ENCODE results near the gene SSC5D. TPM values are rescaled to one million over a fixed set of nuclear protein-coding genes. Genes with fewer than 3 reads are reported as not detected.

SSC5D gene
- total RNA-seq, 2 donors from 2014 or later = 2.2 to 7.4 TPM

DNA sequence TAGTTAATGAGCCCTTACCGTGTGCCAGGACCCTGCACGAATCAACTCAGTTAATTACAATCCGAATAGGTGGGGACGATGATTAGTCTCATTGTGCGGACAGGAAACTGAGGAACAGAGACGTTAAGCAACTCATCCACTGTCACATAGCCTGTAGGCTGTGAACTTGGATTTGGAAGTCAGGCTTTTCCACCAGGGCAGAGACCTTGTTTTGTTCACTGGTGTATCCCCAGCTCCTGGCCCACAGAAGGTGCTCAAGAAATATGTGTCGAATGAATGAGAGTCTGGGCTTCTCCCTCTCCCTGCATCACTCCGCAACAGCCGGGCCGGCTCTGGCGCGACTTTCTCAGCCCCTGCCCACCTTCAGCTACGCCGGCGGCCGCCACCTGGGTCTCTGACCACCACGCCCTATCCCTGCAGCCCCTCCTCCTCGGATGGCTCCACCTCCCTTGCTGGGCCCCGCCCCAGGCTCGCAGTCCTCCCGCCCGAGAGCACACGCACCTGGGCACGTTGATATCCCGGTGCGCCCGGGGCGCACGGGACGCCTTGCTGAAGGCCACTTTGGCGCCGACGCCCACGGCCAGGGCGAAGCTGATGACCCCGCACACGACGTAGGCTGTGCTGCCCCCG is 46.4 kb upstream of the SSC5D start:
- Histone ChIP-seq H3K27me3 (peaks cover 44% of the 10 kb centered on the region), H3K9ac (ENCODE audit: low read depth in 2 of 2, low read length in 2 of 2) (no peak overlapping the region), H3K27ac (no peak overlapping the region), H3K36me3 (no peaks in the 10 kb centered on the region), H3K4me1 (no peaks in the 10 kb centered on the region), H3K4me3 (no peak overlapping the region), H3K9me3 (no peaks in the 10 kb centered on the region)
- TF ChIP-seq, protein P1, sequence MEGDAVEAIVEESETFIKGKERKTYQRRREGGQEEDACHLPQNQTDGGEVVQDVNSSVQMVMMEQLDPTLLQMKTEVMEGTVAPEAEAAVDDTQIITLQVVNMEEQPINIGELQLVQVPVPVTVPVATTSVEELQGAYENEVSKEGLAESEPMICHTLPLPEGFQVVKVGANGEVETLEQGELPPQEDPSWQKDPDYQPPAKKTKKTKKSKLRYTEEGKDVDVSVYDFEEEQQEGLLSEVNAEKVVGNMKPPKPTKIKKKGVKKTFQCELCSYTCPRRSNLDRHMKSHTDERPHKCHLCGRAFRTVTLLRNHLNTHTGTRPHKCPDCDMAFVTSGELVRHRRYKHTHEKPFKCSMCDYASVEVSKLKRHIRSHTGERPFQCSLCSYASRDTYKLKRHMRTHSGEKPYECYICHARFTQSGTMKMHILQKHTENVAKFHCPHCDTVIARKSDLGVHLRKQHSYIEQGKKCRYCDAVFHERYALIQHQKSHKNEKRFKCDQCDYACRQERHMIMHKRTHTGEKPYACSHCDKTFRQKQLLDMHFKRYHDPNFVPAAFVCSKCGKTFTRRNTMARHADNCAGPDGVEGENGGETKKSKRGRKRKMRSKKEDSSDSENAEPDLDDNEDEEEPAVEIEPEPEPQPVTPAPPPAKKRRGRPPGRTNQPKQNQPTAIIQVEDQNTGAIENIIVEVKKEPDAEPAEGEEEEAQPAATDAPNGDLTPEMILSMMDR (IDR thresholded peaks at IDR 0.05) = no peak
- DNase-seq = no peak
- intact Hi-C loops (cut with DNase I) = no loop called here

DNA sequence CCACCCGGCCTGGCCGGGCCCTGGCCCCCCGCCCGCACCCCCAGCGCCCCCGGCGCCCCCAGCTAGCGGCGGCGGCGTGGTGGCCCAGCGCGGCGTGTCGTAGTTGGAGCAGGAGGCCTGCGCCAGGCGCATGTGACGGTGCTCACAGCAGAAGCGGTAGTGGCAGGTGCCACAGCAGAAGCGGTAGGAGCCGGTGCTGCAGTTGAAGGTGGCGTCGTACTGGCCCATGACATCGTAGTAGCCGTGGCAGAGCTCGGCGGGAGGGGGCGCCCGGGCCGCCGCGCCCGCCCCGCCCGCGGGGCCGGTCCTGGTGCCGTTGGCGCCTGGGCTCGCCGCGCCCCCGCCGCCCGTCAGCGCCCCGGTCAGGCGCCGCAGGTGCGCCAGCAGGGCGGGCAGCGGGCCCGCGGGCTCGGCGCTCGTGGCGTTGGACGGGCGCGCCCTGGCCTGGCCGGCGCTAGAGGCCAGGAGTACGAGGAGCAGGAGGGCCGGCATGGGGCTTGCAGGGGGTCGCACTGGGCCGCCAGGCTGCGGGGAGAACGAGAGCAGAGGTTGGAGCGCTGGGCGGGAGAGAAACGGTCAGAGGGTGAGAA is 45.8 kb upstream of the SSC5D start:
- Histone ChIP-seq H3K4me1 (no peaks in the 10 kb centered on the region), H3K27me3 (peaks cover 44% of the 10 kb centered on the region), H3K9ac (ENCODE audit: low read depth in 2 of 2, low read length in 2 of 2) (no peak overlapping the region), H3K27ac (no peak overlapping the region), H3K9me3 (no peaks in the 10 kb centered on the region), H3K36me3 (no peaks in the 10 kb centered on the region), H3K4me3 (no peak overlapping the region)
- TF ChIP-seq, protein P1 (IDR thresholded peaks at IDR 0.05) = no peak
- intact Hi-C loops (cut with DNase I) = no loop called here
- DNase-seq = no peak

DNA sequence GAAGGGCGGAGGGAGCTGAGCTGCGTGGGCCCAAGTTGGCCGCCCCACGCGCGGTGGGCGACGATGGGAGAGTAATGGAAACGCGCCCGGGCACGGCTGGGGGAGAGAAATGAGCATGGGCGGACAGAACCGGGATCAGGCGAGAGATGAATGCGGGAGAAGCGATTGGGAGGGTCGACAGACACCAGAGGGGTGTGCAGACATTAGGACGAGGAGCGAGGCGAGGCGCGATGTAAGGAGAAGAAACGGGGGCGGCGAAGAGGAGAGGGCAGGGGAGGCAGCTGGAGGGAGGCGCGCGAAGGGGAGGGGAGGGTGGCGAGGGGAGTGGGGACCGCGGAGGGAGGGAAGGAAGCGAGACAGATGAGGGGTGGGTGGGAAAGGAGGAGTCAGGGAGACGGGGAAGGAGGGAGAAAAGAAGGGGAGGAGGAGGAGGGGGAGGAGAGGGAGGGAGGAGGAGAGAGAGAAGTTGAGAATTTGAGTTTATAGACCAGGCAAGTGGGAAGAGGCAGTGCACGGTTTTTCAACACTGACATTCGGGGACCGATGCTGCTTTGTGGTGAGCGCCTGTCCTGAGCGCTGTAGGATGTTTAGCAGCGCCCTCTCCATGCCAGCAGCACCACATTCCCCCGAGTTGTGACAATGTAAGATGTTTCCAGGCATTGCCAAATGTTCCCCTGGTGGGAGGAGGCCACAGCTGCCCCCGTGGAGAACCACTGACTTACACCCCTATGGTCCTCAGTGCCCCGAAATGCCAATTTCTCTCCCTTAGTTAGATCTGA is 45.0 kb upstream of the SSC5D start, which contains the start of gene SHISA7:
TSS of gene SHISA7 (minus strand) at position 256 of the 779 bp plus-strand sequence. CDS start 437 bp downstream, outside the sequence.
- no peak for DNase-seq
- Histone ChIP-seq H3K4me1 (no peaks in the 10 kb centered on the region), H3K4me3 (no peak within 1 kb of the TSS)

DNA sequence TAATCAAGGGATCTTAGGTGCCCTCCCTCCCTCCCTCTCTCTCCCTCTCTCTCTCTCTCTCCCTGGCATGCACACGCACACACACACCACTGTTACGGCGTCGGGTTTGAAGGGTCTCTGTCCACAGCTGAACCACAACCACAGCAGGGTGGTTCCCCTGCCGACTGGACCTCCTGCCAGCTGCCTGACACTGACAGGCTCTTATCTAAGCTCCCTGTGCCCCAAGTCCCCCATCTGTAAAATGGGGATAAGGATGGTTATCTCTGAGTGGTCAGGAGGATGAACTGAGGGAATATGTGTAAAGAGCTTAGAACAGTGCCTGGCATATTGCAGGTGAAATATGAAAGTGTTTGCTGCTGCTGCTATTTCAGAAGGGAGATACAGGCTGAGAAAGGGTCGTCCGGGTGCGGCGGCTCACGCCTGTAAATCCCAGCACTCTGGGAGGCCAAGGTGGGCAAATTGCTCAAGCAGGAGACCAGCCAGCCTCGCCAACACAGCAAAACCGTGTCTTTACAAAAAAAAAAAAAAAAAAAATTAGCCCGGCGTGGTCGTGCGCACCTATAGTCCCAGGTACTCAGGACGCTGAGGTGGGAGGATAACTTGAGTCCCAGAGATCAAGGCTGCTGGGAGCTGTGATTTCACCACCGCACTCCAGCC is 44.3 kb upstream of the SSC5D start:
- TF ChIP-seq, protein P1 (IDR thresholded peaks at IDR 0.05) = no peak
- H3K4me3 ChIP-seq = no peak overlapping the region
- intact Hi-C loops (cut with DNase I) = no loop called here
- no peaks in the 10 kb centered on the region for H3K36me3 ChIP-seq
- peaks cover 44% of the 10 kb centered on the region for H3K27me3 ChIP-seq
- no peaks in the 10 kb centered on the region for H3K4me1 ChIP-seq
- no peak overlapping the region for H3K27ac ChIP-seq
- no peak overlapping the region for H3K9ac ChIP-seq (ENCODE audit: low read depth in 2 of 2, low read length in 2 of 2)
- no peaks in the 10 kb centered on the region for H3K9me3 ChIP-seq
- DNase-seq = no peak

More for the DNA sequence above, 45.0 kb upstream of the SSC5D start, which contains the start of gene SHISA7:
- intact Hi-C loops (cut with DNase I) = no loop called here
- Histone ChIP-seq H3K27ac (no peak within 1 kb of the TSS), H3K9ac (ENCODE audit: low read depth in 2 of 2, low read length in 2 of 2) (no peak within 1 kb of the TSS), H3K9me3 (no peaks in the 10 kb centered on the region), H3K36me3 (no peaks in the 10 kb centered on the region), H3K27me3 (peaks cover 44% of the 10 kb centered on the region)
- TF ChIP-seq, protein P1 (IDR thresholded peaks at IDR 0.05) = no peak

DNA sequence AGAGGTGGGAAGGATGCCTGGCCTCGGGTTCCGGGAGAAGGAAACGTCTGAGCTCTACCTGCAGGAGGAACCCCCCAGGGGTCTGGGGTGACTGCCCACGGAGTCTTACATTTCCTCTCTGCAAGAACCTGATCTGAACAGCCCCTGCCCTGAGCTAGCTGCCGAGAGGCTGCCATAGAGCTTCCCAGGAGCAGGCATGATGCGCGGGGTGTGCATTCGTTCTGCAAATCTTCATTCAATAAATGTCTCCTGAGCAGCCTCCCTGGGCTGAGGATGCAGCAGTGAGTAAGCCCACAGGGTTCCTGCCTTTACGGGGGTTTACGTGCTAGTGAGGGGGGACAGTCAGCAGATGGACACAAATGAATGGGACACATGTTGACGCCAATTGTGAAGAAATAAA is 43.6 kb upstream of the SSC5D start:
- TF ChIP-seq, protein P1 (IDR thresholded peaks at IDR 0.05) = no peak
- intact Hi-C loops (cut with DNase I) = no loop called here
- Histone ChIP-seq H3K9me3 (no peaks in the 10 kb centered on the region), H3K27ac (no peak overlapping the region), H3K9ac (ENCODE audit: low read depth in 2 of 2, low read length in 2 of 2) (no peak overlapping the region), H3K27me3 (peaks cover 50% of the 10 kb centered on the region), H3K4me1 (no peaks in the 10 kb centered on the region), H3K36me3 (no peaks in the 10 kb centered on the region), H3K4me3 (no peak overlapping the region)
- DNase-seq = no peak
